ENCODE results near the gene ODAD3. TPM values are rescaled to one million over a fixed set of nuclear protein-coding genes. Genes with fewer than 3 reads are reported as not detected.
A peak's percentile ranks its signal among the peaks of the same experiment; 100 is the strongest.

The ODAD3 gene
- total and polyA plus RNA-seq, 8 donors, result 0.38 to 0.92 (median 0.62) TPM; not detected in 5

GRCh38 chr19:11405846-11406643, 28.9 kb downstream of the ODAD3 start:
- peak in 1 of 2 donors; percentile 33 for DNase-seq
- 55 to 80% (median 70%) methylated on average over 44 of the region's 44 CpGs for WGBS, 5 donors
- peaks cover 0 to 25% (median 0%) of the 10 kb centered on the region in 3 donors for H3K27me3 ChIP-seq
- H3K4me1 ChIP-seq, result peaks cover 0 to 6% (median 4%) of the 10 kb centered on the region in 4 donors
- H3K9me3 ChIP-seq, result no peaks in the 10 kb centered on the region
- no peak overlapping the region for H3K4me3 ChIP-seq
- peaks cover 0 to 45% (median 29%) of the 10 kb centered on the region in 4 donors for H3K36me3 ChIP-seq
- TF ChIP-seq CTCF (IDR thresholded peaks at IDR 0.05) (no peak), POLR2AphosphoS5 (IDR thresholded peaks at IDR 0.05) (no peak), EP300 (IDR thresholded peaks at IDR 0.05) (no peak), POLR2A (IDR thresholded peaks at IDR 0.05) (no peak)
- intact Hi-C loops (cut with DNase I; ENCODE audit: low total_unique reads), result no loop called here
- no peak overlapping the region for H3K27ac ChIP-seq

- Histone ChIP-seq H3K27me3 (peaks cover 0 to 25% (median 0%) of the 10 kb centered on the region in 3 donors), H3K4me1 (peaks cover 0 to 6% (median 4%) of the 10 kb centered on the region in 4 donors), H3K27ac (no peak overlapping the region), H3K4me3 (no peak overlapping the region), H3K36me3 (peaks cover 0 to 36% (median 36%) of the 10 kb centered on the region in 4 donors), H3K9me3 (no peaks in the 10 kb centered on the region)
- peak in 1 of 2 donors; percentile 58 for DNase-seq
- TF ChIP-seq POLR2AphosphoS5 (IDR thresholded peaks at IDR 0.05) (peak in 1 of 3 donors; percentile 7), CTCF (IDR thresholded peaks at IDR 0.05) (no peak)
- intact Hi-C loops (cut with DNase I; ENCODE audit: low total_unique reads), result no loop called here
- 41 to 50% (median 48%) methylated on average over 9 of the region's 9 CpGs for WGBS, 5 donors
These were observed 30.2 kb downstream of the ODAD3 start for GRCh38 chr19:11404588-11405222.

GRCh38 chr19:11401808-11402543, 32.9 kb downstream of the ODAD3 start:
- intact Hi-C loops (cut with DNase I; ENCODE audit: low total_unique reads), result no loop called here
- Histone ChIP-seq H3K27me3 (peaks cover 0 to 11% (median 0%) of the 10 kb centered on the region in 3 donors), H3K4me3 (no peak overlapping the region), H3K27ac (no peak overlapping the region), H3K4me1 (peaks cover 0 to 6% (median 4%) of the 10 kb centered on the region in 4 donors), H3K9me3 (no peaks in the 10 kb centered on the region), H3K36me3 (peaks cover 0 to 55% (median 48%) of the 10 kb centered on the region in 4 donors)
- DNase-seq, result no peak
- no peak for TF ChIP-seq EP300 (IDR thresholded peaks at IDR 0.05)
- 81 to 89% (median 88%) methylated on average over 9 of the region's 9 CpGs for WGBS, 5 donors

- Histone ChIP-seq H3K27me3 (peaks cover 0 to 1% (median 0%) of the 10 kb centered on the region in 3 donors), H3K4me3 (no peak overlapping the region), H3K4me1 (no peaks in the 10 kb centered on the region), H3K36me3 (peaks cover 0 to 56% (median 44%) of the 10 kb centered on the region in 4 donors), H3K27ac (no peak overlapping the region), H3K9me3 (no peaks in the 10 kb centered on the region)
- TF ChIP-seq EP300 (IDR thresholded peaks at IDR 0.05) (no peak), POLR2AphosphoS5 (IDR thresholded peaks at IDR 0.05) (no peak), POLR2A (IDR thresholded peaks at IDR 0.05) (no peak), CTCF (IDR thresholded peaks at IDR 0.05) (no peak)
- no peak for DNase-seq
- WGBS, 5 donors, result 84 to 94% (median 88%) methylated on average over 1 of the region's 1 CpG
- intact Hi-C loops (cut with DNase I; ENCODE audit: low total_unique reads), result no loop called here
These were observed 34.1 kb downstream of the ODAD3 start for GRCh38 chr19:11400798-11401197.

Measured in stomach (tissue), 9 donors.